GM23338 (cell line): ENCODE results near the gene GPR18. TPM values are rescaled to one million over a fixed set of nuclear protein-coding genes. Genes with fewer than 3 reads are reported as not detected.

Experiments
- ATAC-seq: fragments of 200-7000 bp; cut with Tn5 transposase; 3 replicates; pipeline ENCODE4 v1.9.1; 2020
- DNase-seq: peaks from one replicate; pipeline ENCODE4 v3.0.0-alpha.2; 2015; ENCODE audit warnings: low spot score
- H2AFZ ChIP-seq: fragments of 200-600 bp; sonication (generic); 2 replicates; pipeline ENCODE4 v1.8.0; 2016; ENCODE audit warnings: antibody characterized with exemption, mild to moderate bottlenecking, moderate library complexity
- H3F3A ChIP-seq: fragments of 200-600 bp; sonication (generic); replicated peaks from 2 replicates; pipeline ENCODE4 v1.8.0; 2017; ENCODE audit warnings: antibody characterized with exemption, mixed run types, low read depth
- H3K27ac ChIP-seq: fragments of 200-600 bp; sonication (generic); 2 replicates; pipeline ENCODE4 v1.6.1; 2016; ENCODE audit warnings: low read depth
- H3K27me3 ChIP-seq: fragments of 200-600 bp; sonication (generic); 2 replicates; pipeline ENCODE4 v1.8.0; 2016; ENCODE audit warnings: mild to moderate bottlenecking, mixed run types, moderate library complexity; ENCODE audit not compliant: insufficient read depth
- H3K36me3 ChIP-seq: fragments of 200-600 bp; sonication (generic); 2 replicates; pipeline ENCODE4 v1.8.0; 2016; ENCODE audit warnings: mild to moderate bottlenecking; ENCODE audit not compliant: insufficient read depth
- H3K4me1 ChIP-seq: fragments of 200-600 bp; sonication (generic); 2 replicates; pipeline ENCODE4 v1.8.0; 2016; ENCODE audit warnings: mild to moderate bottlenecking, moderate library complexity; ENCODE audit not compliant: insufficient read depth
- H3K4me2 ChIP-seq: fragments of 200-600 bp; sonication (generic); 2 replicates; pipeline ENCODE4 v1.7.1; 2017; ENCODE audit warnings: mixed run types
- H3K4me3 ChIP-seq: fragments of 200-600 bp; sonication (generic); 2 replicates; pipeline ENCODE4 v1.6.1; 2016; ENCODE audit warnings: mixed run types
- H3K79me2 ChIP-seq: fragments of 200-600 bp; sonication (generic); replicated peaks from 2 replicates; pipeline ENCODE4 v1.8.0; 2017; ENCODE audit warnings: mild to moderate bottlenecking; ENCODE audit not compliant: insufficient read depth
- H3K9me2 ChIP-seq: fragments of 200-600 bp; sonication (generic); 2 replicates; pipeline ENCODE4 v1.8.0; 2017; ENCODE audit not compliant: insufficient read depth
- H4K20me1 ChIP-seq: fragments of 200-600 bp; sonication (generic); replicated peaks from 2 replicates; pipeline ENCODE4 v1.8.0; 2017; ENCODE audit warnings: mild to moderate bottlenecking; ENCODE audit not compliant: insufficient read depth
- H3K27ac Mint-ChIP-seq: 2 replicates; pipeline ENCODE4 v1.8.0; 2020; ENCODE audit warnings: inconsistent platforms, mild to moderate bottlenecking, moderate library complexity, mixed read lengths
- H3K27me3 Mint-ChIP-seq: 3 replicates; pipeline ENCODE4 v1.8.0; 2022; ENCODE audit warnings: low read depth, mild to moderate bottlenecking, moderate library complexity, mixed read lengths, inconsistent platforms; ENCODE audit not compliant: insufficient read depth, poor library complexity
- H3K36me3 Mint-ChIP-seq: 3 replicates; pipeline ENCODE4 v1.8.0; 2021; ENCODE audit warnings: low read depth, mild to moderate bottlenecking, inconsistent platforms, moderate library complexity, mixed read lengths
- H3K4me1 Mint-ChIP-seq: 3 replicates; pipeline ENCODE4 v1.8.0; 2020; ENCODE audit warnings: mild to moderate bottlenecking, inconsistent platforms, mixed read lengths
- H3K4me3 Mint-ChIP-seq: 3 replicates; pipeline ENCODE4 v1.8.0; 2021; ENCODE audit warnings: moderate library complexity, mild to moderate bottlenecking, inconsistent platforms, mixed read lengths
- H3K9me3 Mint-ChIP-seq: 3 replicates; pipeline ENCODE4 v1.8.0; 2020; ENCODE audit warnings: moderate library complexity, mild to moderate bottlenecking, inconsistent platforms, mixed read lengths
- CTCF ChIP-seq, 2 experiments: fragments of 200-600 bp in 1 of 2; sonication (generic) in 1 of 2; conservative IDR thresholded peaks; 2 replicates each; pipeline versions ENCODE4 v1.5.1 to v1.6.1; 2016 to 2017; ENCODE audit warnings: antibody characterized with exemption in 2 of 2, low read depth in 2 of 2, mild to moderate bottlenecking in 2 of 2, moderate library complexity in 1 of 2
- ETS1 ChIP-seq: IDR thresholded peaks from 2 replicates; pipeline ENCODE4 v1.6.1; 2016; ENCODE audit warnings: antibody characterized with exemption
- EZH2phosphoT487 ChIP-seq: fragments of 200-600 bp; sonication (generic); IDR thresholded peaks from one replicate; pipeline ENCODE4 v1.8.1; 2018; ENCODE audit warnings: antibody characterized with exemption; ENCODE audit not compliant: unreplicated experiment
- JUNB ChIP-seq: IDR thresholded peaks from one replicate; pipeline ENCODE4 v1.6.1; 2016; ENCODE audit warnings: antibody characterized with exemption; ENCODE audit not compliant: unreplicated experiment
- NANOG ChIP-seq: IDR thresholded peaks from 2 replicates; pipeline ENCODE4 v1.6.1; 2016; ENCODE audit warnings: antibody characterized with exemption, borderline replicate concordance
- POLR2AphosphoS5 ChIP-seq: IDR thresholded peaks from 2 replicates; pipeline ENCODE4 v1.6.1; 2016; ENCODE audit warnings: antibody characterized with exemption, low read depth
- STAT1 ChIP-seq: IDR thresholded peaks from one replicate; pipeline ENCODE4 v1.6.1; 2016; ENCODE audit warnings: antibody characterized with exemption; ENCODE audit not compliant: unreplicated experiment
- ZNF462 ChIP-seq: fragments of 250-450 bp; sonication (Bioruptor Pico); IDR thresholded peaks from 2 replicates; pipeline ENCODE4 v1.5.0; 2020; ENCODE audit warnings: mild to moderate bottlenecking, moderate library complexity
- polyA plus RNA-seq: library from polyadenylated mRNA; unstranded; fragments of >200 nt; fragmentation: Nextera tagmentation; extraction: Ambion mirVana; gene quantifications from 2 replicates; pipeline ENCODE4 v1.2.1, GENCODE V29; 2016
- total RNA-seq: library from RNA; depleted of rRNA; stranded (reverse); fragments of >200 nt; shearing (Covaris generic); gene quantifications from 2 replicates; pipeline ENCODE4 v1.2.3, GENCODE V29; 2014

GPR18 gene
- total and polyA plus RNA-seq, 2 experiments from 2014 or later: 2.6 TPM; not detected in 1

- Mint-ChIP-seq H3K4me3 (no peak overlapping the region), H3K9me3 (no peaks in the 10 kb centered on the region), H3K27me3 (no peaks in the 10 kb centered on the region), H3K36me3 (no peaks in the 10 kb centered on the region), H3K27ac (no peak overlapping the region), H3K4me1 (peaks cover 17% of the 10 kb centered on the region)
- Histone ChIP-seq H3K4me3 (no peak overlapping the region), H3F3A (peaks cover 7% of the 10 kb centered on the region; the same call in 1 of the 2 replicates), H3K4me1 (no peaks in the 10 kb centered on the region), H3K36me3 (no peaks in the 10 kb centered on the region), H2AFZ (no peak overlapping the region), H3K79me2 (0 out of 2 replicates have a peak, but pooled peaks cover under 1% of the 10 kb centered on the region), H3K27ac (peak overlapping the region; percentile 56; the same call in 1 of the 2 replicates), H3K27me3 (no peaks in the 10 kb centered on the region), H4K20me1 (no peaks in the 10 kb centered on the region), H3K4me2 (no peak overlapping the region), H3K9me2 (no peaks in the 10 kb centered on the region)
- DNase-seq (no peak), ATAC-seq (no peak)
- TF ChIP-seq STAT1 (no peak), ETS1 (no peak), JUNB (no peak), ZNF462 (CRISPR knock-in tag) (no peak), CTCF (conservative IDR thresholded peaks at IDR 0.05; ENCODE audit: low read depth in 2 of 2) (no peak), EZH2phosphoT487 (no peak), NANOG (no peak), POLR2AphosphoS5 (no peak)
These were observed 5.9 kb upstream of the GPR18 start for GRCh38 chr13:99264051-99264450.
